Esophagus squamous epithelium (tissue), 4 donors: ENCODE results near the gene FN3K.

Experiments
- CTCF ChIP-seq, 6 experiments: fragments of 450-650 bp in 4 of 6; fragments of 200-600 bp in 2 of 6; sonication (generic) in 2 of 6; IDR thresholded peaks; one replicate each; pipeline ENCODE4 v1.5.1; 2016 to 2019; ENCODE audit warnings: antibody characterized with exemption in 6 of 6, mild to moderate bottlenecking in 4 of 6, moderate library complexity in 4 of 6
- POLR2A ChIP-seq, 4 donors: fragments of 450-650 bp; IDR thresholded peaks; one replicate each; pipeline ENCODE4 v1.6.1; 2017; ENCODE audit warnings: antibody characterized with exemption in 4 of 4, mild to moderate bottlenecking in 4 of 4, moderate library complexity in 3 of 4

GRCh38 chr17:82743344-82744219 is 8.2 kb downstream of the FN3K start:
- TF ChIP-seq CTCF (IDR thresholded peaks at IDR 0.05) (no peak), POLR2A (IDR thresholded peaks at IDR 0.05) (no peak)
